Measurements from ENCODE around the gene KIF16B.
"Not testable (repeated sequence)": the region's sequence is repeated elsewhere in the genome, so short reads cannot be mapped to it uniquely, and the experiment has no call there.

The KIF16B gene

GRCh38 chr20:16475225-16475624 lies 98.0 kb downstream of the KIF16B start:
- DNase-seq: no peak

GRCh38 chr20:16474363-16474762 lies 98.9 kb downstream of the KIF16B start:
- no peak for DNase-seq

GRCh38 chr20:16472045-16472872 lies 101.0 kb downstream of the KIF16B start:
- no peak for DNase-seq

DNA sequence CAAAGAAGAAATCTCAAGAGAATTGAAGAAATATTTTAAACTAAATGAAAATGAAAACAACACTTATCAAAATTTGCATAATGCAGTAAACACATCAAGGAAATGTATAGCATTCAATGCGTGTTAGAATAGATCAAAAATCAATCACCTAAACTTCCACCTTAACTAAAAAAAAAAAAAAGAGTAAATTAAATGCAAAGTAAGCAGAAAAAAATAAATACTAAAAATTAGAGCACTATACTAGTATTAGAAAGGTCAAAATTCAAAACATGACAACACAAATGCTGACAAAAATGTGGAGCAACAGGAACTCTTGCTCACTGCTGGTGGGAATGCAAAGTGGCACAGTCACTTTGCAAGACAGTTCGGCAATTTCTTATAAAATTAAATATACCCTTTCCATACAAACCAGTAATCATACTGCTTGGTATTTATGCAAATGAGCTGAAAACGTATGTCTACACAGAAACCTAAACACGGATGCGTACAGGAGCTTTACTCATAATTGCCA lies 103.8 kb downstream of the KIF16B start:
- DNase-seq: no peak

DNA sequence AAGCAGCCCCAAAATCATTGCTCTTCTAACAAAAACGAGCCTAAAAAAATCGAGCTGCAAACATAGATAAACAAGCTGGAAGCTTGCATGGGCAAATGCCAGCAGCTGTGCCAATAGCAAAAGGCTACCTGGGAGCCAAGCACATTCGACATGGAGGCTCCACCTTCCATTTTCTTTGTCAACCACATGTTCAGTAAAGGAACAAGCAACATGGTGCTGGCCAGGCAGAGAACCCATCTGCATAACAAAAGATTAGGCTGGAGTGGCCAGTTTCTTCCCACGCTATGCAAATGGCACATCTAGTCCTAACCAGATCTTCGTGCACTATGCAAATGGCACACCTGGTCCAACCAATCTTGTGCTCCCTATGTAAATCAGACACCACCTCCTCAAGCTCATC lies 110.5 kb downstream of the KIF16B start:
- DNase-seq: no peak

- DNase-seq: no peak
These were observed 114.1 kb downstream of the KIF16B start for GRCh38 chr20:16459019-16459700.

GRCh38 chr20:16457514-16457913 lies 115.7 kb downstream of the KIF16B start:
- no peak for DNase-seq

GRCh38 chr20:16455324-16455723 lies 117.9 kb downstream of the KIF16B start:
- no peak for DNase-seq

GRCh38 chr20:16451982-16452381 lies 121.3 kb downstream of the KIF16B start:
- DNase-seq: no peak

GRCh38 chr20:16451001-16451400 lies 122.2 kb downstream of the KIF16B start:
- no peak for DNase-seq

DNA sequence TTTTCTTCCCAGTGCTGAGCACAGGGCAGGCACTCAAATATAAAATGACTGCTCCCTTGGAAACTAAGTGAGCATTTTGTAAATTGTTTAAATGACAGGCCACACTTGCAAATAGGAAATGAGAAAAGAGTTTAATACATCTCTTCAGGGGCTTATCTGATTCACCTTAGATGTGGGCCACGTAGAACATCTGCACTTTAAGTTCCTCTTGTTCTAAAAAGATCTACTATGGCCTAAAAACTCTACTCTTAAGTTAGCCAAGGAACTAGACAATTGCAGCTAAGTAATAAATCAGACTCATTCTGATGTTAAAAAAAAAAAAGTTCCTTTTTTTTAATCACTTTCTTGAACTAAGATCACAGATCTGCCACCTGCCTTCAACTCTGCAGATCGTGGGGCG lies 126.3 kb downstream of the KIF16B start:
- no peak for DNase-seq

DNA sequence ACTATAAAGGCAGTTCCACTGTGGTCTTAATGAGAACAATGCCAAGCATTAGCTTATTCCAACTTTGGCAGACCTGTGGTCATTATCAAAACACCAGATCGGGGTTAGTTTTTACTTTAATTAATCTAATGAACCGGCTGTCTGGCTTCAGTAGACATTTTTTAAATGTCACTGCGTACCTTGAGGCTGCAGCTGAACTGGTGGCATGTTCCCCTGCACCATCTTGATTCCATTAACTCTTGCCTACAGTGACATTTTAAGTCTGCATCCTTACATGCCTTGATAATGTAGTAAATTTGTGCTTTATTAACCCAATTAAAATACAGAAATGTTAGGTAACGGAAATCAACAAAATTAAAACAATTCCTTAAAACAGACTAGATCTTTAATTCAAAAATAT lies 127.0 kb downstream of the KIF16B start:
- DNase-seq: no peak

DNA sequence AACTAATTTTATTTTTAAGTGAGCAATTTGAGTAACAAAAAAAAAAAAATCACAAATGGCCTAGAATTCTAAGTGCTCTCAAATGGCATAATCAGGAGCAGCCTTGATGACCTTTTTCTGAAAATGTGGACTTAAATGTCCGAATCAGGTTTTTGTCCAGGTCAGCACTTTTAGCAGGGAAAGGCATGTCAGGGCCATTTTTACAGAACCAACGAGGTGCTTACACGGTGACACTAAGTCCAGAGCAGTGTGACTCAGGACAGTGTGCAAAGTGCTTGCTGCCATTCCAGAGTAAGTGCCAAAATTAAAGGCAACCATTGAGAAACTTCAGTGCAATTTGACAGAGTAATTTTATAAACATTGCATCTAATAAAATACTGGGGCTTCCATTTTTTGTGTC lies 127.8 kb downstream of the KIF16B start:
- DNase-seq: no peak

GRCh38 chr20:16444057-16444777 lies 129.0 kb downstream of the KIF16B start:
- DNase-seq: no peak

DNA sequence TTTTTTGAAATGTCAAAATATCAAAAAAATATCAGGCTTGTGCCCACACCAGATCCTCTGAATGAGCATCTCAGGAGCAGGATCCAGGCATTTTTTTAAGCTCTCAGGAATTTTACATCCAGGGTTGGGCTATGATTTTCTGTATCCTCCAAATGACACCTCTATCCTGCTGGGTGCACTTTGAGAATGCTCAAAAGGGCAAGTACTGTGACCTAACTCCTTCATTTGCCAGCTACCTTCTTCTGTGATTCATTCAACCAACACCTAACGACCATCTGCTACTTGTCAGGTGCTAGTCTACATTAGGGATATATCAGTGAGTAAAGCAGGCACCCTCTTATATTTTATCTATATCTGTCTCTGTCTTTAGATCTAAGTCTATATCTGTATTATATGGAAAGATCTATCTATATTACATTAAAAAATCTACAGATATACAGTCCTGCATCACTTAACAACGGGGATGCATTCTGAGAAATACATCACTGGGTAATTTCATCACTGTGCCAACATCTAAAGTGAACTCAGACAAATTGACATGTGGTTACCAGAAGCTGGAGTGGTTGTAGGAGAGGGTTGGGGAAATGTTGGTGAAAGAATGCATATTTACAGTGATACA lies 131.6 kb downstream of the KIF16B start:
- DNase-seq: no peak

DNA sequence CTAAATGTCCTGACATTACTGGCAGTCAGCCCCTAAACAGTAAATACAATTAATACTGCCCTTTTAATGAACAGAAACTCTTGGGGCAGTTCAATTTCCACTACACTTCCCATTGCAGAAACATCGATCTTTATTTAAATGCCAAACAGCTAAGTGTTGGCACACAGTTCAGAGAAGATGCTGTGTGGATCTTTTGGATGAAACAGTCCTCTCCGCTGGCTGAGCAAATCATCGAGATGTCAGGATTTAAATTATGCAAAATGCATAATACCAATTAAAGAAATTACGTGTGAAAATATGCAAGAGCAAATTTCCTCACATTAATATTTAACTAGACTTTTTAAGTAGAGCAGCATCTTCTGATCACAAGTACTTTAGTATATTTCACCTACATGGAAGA lies 132.6 kb downstream of the KIF16B start:
- no peak for DNase-seq

DNA sequence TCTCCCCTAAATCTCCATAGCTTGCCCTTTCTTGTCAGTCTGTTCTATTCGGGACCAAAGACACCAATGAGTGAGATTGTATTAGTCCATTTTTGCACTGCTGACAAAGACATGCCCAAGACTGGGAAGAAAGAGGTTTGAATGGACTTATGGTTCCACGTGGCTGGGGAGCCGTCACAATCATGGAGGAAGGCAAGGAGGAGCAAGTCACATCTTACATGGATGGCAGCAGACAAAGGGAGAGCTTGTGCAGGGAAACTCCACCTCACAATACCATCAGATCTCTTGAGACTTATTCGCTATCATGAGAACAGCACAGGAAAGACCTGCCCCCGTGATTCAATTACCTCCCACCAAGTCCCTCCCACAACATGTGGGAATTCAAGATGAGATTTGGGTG lies 133.7 kb downstream of the KIF16B start:
- not testable (repeated sequence) for DNase-seq

GRCh38 chr20:16438100-16438499 lies 135.1 kb downstream of the KIF16B start:
- DNase-seq: no peak

DNA sequence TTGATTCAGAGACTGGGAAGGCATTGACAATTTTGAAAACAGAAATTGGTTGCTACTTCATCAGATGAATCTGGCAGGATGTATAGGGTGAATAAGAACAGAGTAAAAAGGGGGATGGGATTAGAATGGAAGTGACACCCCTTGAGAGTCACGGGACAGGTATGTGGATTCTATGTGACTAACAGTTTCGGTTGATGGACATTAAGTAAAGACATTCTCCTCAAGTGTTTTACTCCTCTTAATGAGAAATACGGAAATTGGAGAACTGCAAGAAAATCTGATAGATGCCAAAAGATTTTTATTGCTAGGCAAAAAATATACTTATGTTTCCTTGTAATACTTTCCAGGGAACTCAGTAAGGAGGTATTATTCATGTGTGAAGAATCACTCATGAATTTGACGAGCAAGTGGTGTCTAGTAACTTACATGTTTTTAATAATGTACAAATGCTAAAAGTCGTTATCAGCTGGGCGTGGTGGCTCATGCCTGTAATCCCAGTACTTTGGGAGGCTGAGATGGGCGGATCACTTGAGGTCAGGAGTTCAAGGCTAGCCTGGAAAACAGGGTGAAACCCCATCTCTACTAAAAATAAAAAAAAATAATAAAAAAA lies 135.8 kb downstream of the KIF16B start:
- no peak for DNase-seq

- peak; percentile 4 for DNase-seq
These were observed 139.1 kb downstream of the KIF16B start for GRCh38 chr20:16434062-16434664.

DNA sequence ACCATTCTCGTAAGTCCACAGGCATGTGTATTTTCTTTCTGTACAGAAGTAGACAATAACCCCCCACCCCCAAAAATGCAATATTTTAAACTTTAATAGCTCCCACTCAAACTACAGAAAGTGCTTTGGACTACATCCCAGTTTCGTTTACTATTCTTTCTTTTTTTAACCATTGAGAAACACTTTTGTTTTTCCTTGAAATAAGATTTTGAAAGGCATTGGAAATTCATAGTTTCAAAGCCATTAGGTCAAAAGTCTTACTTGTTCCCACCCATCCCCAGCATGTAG lies 140.0 kb downstream of the KIF16B start:
- no peak for DNase-seq

- no peak for DNase-seq
These were observed 140.6 kb downstream of the KIF16B start for GRCh38 chr20:16432466-16433292.
